ENCODE measurements around the gene SH3PXD2A. TPM values are rescaled to one million over a fixed set of nuclear protein-coding genes. Genes with fewer than 3 reads are reported as not detected.

Gene SH3PXD2A
- total RNA-seq, 1 donor from 2014 or later: 36.8 TPM

DNA sequence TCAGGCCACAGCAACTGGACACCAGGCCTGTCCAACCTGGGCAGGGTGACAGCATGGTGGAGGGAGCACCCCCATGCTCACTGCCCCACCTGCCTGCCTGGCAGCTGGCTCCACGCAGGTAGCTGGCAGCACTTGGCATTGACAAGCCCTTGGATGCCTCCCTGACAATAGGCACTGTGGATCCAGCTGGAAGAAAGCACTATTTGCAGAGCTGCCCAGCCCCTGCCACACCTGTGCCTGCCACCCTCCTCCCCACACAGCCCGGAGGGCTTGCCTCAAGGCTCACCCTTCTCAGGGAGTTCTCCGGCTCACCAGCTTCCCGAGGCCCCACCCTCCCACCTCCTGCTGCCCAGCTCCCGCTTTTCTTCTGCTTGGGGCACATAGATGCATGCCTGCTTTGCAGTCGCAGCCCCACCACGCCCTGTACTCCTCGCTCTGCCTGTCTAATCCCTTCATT is 201.8 kb downstream of the SH3PXD2A start:
- H3K36me3 Mint-ChIP-seq: peaks cover 24% of the 10 kb centered on the region
- TF ChIP-seq, protein P1, sequence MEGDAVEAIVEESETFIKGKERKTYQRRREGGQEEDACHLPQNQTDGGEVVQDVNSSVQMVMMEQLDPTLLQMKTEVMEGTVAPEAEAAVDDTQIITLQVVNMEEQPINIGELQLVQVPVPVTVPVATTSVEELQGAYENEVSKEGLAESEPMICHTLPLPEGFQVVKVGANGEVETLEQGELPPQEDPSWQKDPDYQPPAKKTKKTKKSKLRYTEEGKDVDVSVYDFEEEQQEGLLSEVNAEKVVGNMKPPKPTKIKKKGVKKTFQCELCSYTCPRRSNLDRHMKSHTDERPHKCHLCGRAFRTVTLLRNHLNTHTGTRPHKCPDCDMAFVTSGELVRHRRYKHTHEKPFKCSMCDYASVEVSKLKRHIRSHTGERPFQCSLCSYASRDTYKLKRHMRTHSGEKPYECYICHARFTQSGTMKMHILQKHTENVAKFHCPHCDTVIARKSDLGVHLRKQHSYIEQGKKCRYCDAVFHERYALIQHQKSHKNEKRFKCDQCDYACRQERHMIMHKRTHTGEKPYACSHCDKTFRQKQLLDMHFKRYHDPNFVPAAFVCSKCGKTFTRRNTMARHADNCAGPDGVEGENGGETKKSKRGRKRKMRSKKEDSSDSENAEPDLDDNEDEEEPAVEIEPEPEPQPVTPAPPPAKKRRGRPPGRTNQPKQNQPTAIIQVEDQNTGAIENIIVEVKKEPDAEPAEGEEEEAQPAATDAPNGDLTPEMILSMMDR (IDR thresholded peaks at IDR 0.05; ENCODE audit: unreplicated experiment): no peak
- DNase-seq (ENCODE audit: low spot score in 2 of 2, unreplicated experiment in 2 of 2): no peak
- H3K4me3 Mint-ChIP-seq: no peak overlapping the region
- no peak overlapping the region for H3K27ac Mint-ChIP-seq
- peaks cover 10% of the 10 kb centered on the region for H3K9me3 Mint-ChIP-seq
- H3K27me3 Mint-ChIP-seq (ENCODE audit: low read depth): no peaks in the 10 kb centered on the region
- H3K4me1 Mint-ChIP-seq: peaks cover 4% of the 10 kb centered on the region

DNA sequence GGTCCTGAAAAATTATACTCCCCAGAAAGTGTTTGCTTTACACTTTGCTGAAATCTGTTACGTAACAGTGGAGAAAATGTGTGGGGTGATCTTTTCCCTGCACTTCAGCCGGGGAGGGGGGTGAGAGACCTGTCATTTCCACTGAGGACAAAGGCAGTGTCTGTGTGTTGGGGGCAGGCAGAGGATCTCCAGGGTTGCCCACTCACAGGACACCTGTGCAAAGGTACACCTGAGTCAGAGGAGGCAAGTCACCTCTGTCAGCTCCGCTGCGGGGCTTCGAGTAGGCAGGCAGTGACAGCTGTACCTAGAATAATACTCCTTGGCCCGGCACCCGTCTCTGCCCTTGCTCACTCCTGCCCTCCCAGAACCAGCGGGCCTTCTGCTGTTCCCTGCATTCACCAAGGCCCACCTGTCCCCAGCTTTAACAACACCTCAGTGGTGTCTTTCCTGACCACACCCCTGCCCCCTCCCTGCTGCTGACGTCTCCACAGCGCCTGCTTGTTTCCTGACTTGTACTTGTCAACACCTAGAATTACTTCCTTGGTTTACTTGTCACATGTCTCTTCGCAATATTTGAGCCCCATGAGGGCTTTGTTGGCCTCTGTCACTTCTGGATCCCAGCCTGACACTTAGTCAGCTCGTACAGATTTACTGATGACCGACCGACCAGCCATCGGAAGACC is 202.6 kb downstream of the SH3PXD2A start:
- peaks cover 11% of the 10 kb centered on the region for H3K4me1 Mint-ChIP-seq

DNA sequence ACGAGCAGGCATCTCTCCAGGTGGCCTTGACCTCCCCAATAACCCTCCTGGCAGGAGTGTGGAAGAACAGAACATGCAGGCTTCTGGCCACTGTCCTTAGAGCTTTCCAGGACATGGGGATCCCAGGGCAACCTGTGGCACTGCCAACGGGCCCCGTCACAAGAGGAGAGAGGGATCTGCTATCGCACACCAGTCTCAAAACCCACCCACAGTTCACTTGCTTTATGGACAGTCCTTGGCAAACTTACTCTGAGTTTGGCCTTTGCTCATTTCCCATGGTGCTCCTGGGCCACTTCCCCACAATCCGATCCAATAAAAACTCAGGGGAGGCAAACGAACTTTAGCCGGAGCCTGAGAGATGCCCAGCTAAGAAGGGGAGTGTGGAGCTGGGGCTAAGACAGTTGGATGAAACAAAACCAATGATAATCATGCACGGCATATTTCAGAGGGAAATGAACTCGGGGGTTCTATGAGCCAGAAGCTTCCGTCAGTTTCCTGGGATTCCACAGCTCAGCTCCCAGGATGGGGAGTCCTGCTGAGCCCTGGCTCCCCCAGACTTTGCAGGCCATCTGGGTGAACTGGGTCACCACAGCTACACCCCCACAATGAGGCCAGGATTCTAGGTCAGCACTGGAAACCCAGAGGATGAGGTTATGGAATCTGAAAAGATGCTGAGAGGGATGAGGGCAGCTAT is 203.4 kb downstream of the SH3PXD2A start:
- Mint-ChIP-seq H3K36me3 (peaks cover 9% of the 10 kb centered on the region), H3K4me3 (no peak overlapping the region), H3K27ac (no peak overlapping the region), H3K4me1 (peaks cover 11% of the 10 kb centered on the region), H3K9me3 (no peaks in the 10 kb centered on the region), H3K27me3 (ENCODE audit: low read depth) (no peaks in the 10 kb centered on the region)
- TF ChIP-seq, protein P1 (IDR thresholded peaks at IDR 0.05; ENCODE audit: unreplicated experiment): no peak
- no peak for DNase-seq (ENCODE audit: low spot score in 2 of 2, unreplicated experiment in 2 of 2)

More for the DNA sequence above, 202.6 kb downstream of the SH3PXD2A start:
- H3K4me3 Mint-ChIP-seq: no peak overlapping the region
- H3K9me3 Mint-ChIP-seq: peaks cover 8% of the 10 kb centered on the region
- no peak for DNase-seq (ENCODE audit: low spot score in 2 of 2, unreplicated experiment in 2 of 2)
- H3K27ac Mint-ChIP-seq: no peak overlapping the region
- H3K36me3 Mint-ChIP-seq: peaks cover 17% of the 10 kb centered on the region
- TF ChIP-seq, protein P1 (IDR thresholded peaks at IDR 0.05; ENCODE audit: unreplicated experiment): no peak
- H3K27me3 Mint-ChIP-seq (ENCODE audit: low read depth): no peaks in the 10 kb centered on the region

DNA sequence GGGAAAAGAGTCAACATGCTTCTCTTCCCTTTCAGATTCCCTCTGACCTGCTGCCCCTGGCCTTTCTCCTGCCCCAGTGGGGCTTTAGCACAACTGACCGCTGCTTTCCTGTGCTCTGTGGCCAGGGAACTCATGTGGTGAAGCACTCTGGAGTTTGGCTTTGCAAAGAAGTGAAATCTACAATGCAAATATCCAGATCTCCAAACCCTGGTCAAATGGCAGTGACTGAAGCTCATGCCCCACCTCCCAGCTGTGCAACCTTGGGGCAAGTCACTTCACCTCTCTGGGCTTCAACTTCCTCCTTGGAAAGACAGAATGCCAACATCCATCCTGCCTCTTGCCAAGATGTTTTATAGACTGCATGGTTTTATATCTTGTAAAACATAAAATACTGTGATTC is 204.0 kb downstream of the SH3PXD2A start:
- TF ChIP-seq, protein P1 (IDR thresholded peaks at IDR 0.05; ENCODE audit: unreplicated experiment): no peak
- Mint-ChIP-seq H3K4me1 (peaks cover 11% of the 10 kb centered on the region), H3K27me3 (ENCODE audit: low read depth) (no peaks in the 10 kb centered on the region), H3K27ac (no peak overlapping the region), H3K9me3 (no peaks in the 10 kb centered on the region), H3K4me3 (no peak overlapping the region), H3K36me3 (peaks cover 6% of the 10 kb centered on the region)
- DNase-seq (ENCODE audit: low spot score in 2 of 2, unreplicated experiment in 2 of 2): no peak

DNA sequence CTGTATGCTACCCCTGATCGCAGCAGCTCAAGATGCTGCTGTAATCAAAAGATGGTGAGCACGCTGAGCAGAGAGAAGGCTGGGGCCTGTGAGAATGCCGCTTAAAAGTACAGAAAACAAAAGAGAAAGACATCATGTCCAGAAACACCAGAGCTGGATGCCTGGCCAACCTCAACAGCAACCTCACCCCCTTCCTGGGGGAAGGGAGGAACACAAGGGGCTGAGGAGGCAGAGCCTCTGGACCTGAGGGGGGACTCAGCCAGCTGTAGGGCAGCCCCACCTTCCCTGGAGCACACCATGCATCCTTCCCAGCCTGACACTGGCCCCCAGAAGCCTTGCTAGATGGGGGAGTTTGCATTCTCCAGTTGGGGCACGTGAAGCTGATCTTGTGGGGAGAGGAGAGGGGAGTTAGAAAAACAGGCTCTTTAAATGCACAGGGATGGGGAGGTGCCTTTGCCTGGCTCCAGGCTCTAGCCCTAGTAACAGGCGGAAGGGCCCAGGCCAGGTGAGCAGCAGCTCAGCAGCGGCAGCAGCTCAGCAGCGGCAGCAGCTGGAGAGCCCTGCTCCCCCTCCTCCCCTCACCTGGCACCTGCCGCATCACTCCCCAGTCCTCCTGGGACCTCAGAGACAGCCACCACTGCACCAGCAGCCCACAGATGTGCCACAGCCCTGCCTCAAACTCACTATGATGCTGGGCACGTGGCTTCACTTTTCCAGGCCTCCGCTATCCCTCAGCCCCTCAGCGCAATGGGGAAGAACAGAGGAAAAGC is 205.5 kb downstream of the SH3PXD2A start:
- TF ChIP-seq, protein P1 (IDR thresholded peaks at IDR 0.05; ENCODE audit: unreplicated experiment): no peak
- DNase-seq (ENCODE audit: low spot score in 2 of 2, unreplicated experiment in 2 of 2): no peak
- H3K27ac Mint-ChIP-seq: no peak overlapping the region
- no peaks in the 10 kb centered on the region for H3K27me3 Mint-ChIP-seq (ENCODE audit: low read depth)
- H3K36me3 Mint-ChIP-seq: peaks cover 5% of the 10 kb centered on the region
- no peak overlapping the region for H3K4me3 Mint-ChIP-seq
- H3K4me1 Mint-ChIP-seq: peaks cover 24% of the 10 kb centered on the region
- H3K9me3 Mint-ChIP-seq: no peaks in the 10 kb centered on the region

All from mesothelial cell of epicardium (in vitro differentiated cells).